Uterus (tissue), 4 donors: Measurements from ENCODE around the gene ZSWIM3. TPM values are rescaled to one million over a fixed set of nuclear protein-coding genes. Genes with fewer than 3 reads are reported as not detected.

ENCODE experiments used
- DNase-seq, 2 donors: peaks; one replicate each; pipeline ENCODE4 v3.0.0-alpha.2; 2019 to 2020
- H3K27ac ChIP-seq, 2 donors: fragments of 200-600 bp; sonication (generic); 1 replicate in 1 of 2; 2 replicates in 1 of 2; pipeline ENCODE4 v1.5.1; 2016 to 2018
- H3K27me3 ChIP-seq, 2 donors: fragments of 200-600 bp; sonication (generic); one replicate each; pipeline ENCODE4 v1.5.1; 2018 to 2019; ENCODE audit warnings: control low read depth in 1 of 2
- H3K36me3 ChIP-seq, 2 donors: fragments of 200-600 bp; sonication (generic); one replicate each; pipeline ENCODE4 v1.5.1; 2019; ENCODE audit warnings: control low read depth in 1 of 2
- H3K4me1 ChIP-seq, 2 donors: fragments of 200-600 bp; sonication (generic); one replicate each; pipeline ENCODE4 v1.5.1; 2018 to 2019; ENCODE audit warnings: control low read depth in 1 of 2
- H3K4me3 ChIP-seq, 2 donors: fragments of 200-600 bp; sonication (generic); 1 replicate in 1 of 2; 2 replicates in 1 of 2; pipeline ENCODE4 v1.5.1; 2018 to 2019; ENCODE audit warnings: mild to moderate bottlenecking in 1 of 2
- H3K9me3 ChIP-seq, 2 donors: fragments of 200-600 bp; sonication (generic); one replicate each; pipeline ENCODE4 v1.5.1; 2019; ENCODE audit warnings: control low read depth in 1 of 2
- POLR2A ChIP-seq, 2 donors: fragments of 450-650 bp; IDR thresholded peaks; one replicate each; pipeline ENCODE4 v1.6.1; 2016; ENCODE audit warnings: antibody characterized with exemption in 2 of 2, mild to moderate bottlenecking in 1 of 2, moderate library complexity in 1 of 2
- intact Hi-C: fragments of 100-400 bp; cut with DNase I; formaldehyde crosslinking; loops from one replicate; pipeline ENCODE4 v1.15.1; 2023; ENCODE audit warnings: low total_unique reads
- total RNA-seq, 4 donors: library from RNA; depleted of rRNA in 3 of 4; stranded (reverse); fragments of >200 nt in 3 of 4; gene quantifications; one replicate each; pipeline versions ENCODE4 v1.1.0 to v1.2.4, GENCODE V29; 2014 to 2023
- TF ChIP-seq, protein P1 (sequence below), 4 experiments: fragments of 200-600 bp in 2 of 4; fragments of 450-650 bp in 2 of 4; sonication (generic) in 2 of 4; IDR thresholded peaks; one replicate each; pipeline ENCODE4 v1.5.1; 2016 to 2019; ENCODE audit warnings: antibody characterized with exemption in 4 of 4, mild to moderate bottlenecking in 2 of 4, moderate library complexity in 1 of 4
- donor health status: DM: yes; HTN: yes; CAD: no.

Gene ZSWIM3
- total RNA-seq, 4 donors from 2014 or later = 3.1 to 9.2 (median 4.3) TPM

DNA sequence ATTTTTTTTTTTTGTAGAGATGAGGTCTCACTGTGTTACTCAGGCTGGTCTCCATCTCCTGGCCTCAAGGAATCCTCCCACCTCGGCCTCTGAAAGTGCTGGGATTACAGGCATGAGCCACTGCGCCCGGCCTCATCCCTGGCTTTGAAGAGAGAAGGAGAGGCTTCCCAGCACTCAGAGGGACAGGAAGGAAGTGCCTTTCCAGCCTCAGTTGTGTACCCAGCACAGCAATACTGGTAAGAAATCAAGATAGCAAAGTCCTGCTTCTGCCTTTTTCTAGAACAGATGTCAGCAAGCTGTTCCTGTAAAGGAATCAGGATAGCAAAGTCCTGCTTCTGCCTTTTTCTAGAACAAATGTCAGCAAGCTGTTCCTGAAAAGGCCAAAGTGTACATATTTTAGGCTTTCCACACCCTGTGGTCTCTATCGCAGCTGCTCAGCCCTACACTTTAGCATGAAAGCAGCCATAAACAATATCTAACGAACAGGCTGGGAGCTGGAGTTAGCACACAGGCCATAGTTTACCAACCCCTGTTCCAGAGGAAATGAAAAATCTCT is 60.8 kb downstream of the ZSWIM3 start:
- intact Hi-C loops = no loop called here
- TF ChIP-seq, protein P1, sequence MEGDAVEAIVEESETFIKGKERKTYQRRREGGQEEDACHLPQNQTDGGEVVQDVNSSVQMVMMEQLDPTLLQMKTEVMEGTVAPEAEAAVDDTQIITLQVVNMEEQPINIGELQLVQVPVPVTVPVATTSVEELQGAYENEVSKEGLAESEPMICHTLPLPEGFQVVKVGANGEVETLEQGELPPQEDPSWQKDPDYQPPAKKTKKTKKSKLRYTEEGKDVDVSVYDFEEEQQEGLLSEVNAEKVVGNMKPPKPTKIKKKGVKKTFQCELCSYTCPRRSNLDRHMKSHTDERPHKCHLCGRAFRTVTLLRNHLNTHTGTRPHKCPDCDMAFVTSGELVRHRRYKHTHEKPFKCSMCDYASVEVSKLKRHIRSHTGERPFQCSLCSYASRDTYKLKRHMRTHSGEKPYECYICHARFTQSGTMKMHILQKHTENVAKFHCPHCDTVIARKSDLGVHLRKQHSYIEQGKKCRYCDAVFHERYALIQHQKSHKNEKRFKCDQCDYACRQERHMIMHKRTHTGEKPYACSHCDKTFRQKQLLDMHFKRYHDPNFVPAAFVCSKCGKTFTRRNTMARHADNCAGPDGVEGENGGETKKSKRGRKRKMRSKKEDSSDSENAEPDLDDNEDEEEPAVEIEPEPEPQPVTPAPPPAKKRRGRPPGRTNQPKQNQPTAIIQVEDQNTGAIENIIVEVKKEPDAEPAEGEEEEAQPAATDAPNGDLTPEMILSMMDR (IDR thresholded peaks at IDR 0.05) = no peak
- TF ChIP-seq POLR2A (IDR thresholded peaks at IDR 0.05) = no peak
- Histone ChIP-seq H3K4me3 (no peak overlapping the region), H3K4me1 (peaks cover 0 to 12% of the 10 kb centered on the region in 2 donors), H3K27me3 (no peaks in the 10 kb centered on the region), H3K9me3 (no peaks in the 10 kb centered on the region), H3K36me3 (no peaks in the 10 kb centered on the region), H3K27ac (peak overlapping the region; percentile 76 to 82)
- DNase-seq = no peak

DNA sequence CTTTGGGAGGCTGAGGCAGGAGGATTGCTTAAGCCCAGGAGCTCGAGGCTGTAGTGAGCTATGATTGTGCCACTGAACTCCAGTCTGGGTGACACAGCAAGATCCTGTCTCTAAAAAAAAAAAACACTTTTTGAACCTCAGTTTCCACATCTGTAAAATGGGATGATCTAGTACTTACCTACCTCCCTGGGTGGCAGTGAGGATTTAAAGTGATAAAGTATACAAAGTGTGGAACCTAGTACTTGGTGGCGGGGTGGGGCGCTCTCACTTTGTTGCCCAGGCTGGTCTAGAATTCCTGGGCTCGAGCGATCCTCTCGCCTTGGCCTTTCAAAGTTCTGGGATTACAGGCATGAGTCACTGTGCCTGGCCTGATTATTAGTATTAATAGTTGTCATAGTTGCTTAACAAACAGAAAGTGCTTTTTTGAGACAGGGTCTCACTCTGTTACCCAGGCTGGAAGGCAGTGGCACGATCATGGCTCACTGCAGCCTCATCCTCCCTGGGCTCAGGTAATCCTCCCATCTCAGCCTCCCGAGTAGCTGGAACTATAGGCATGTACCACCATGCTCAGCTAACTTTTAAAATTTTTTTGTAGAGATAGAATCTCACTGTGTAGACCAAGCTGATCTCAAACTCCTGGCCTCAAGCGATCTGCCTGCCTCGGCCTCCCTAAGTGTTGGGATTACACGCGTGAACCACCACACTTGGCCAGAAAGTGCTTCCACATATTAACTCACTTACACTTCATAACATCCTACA is 61.5 kb downstream of the ZSWIM3 start:
- peaks cover 0 to 14% of the 10 kb centered on the region in 2 donors for H3K4me1 ChIP-seq
- no peak for DNase-seq
- no peaks in the 10 kb centered on the region for H3K9me3 ChIP-seq
- no peaks in the 10 kb centered on the region for H3K27me3 ChIP-seq
- peak overlapping the region; percentile 76 to 82 for H3K27ac ChIP-seq
- intact Hi-C loops = no loop called here
- H3K36me3 ChIP-seq = no peaks in the 10 kb centered on the region
- no peak for TF ChIP-seq POLR2A (IDR thresholded peaks at IDR 0.05)
- TF ChIP-seq, protein P1 (IDR thresholded peaks at IDR 0.05) = no peak
- no peak overlapping the region for H3K4me3 ChIP-seq

DNA sequence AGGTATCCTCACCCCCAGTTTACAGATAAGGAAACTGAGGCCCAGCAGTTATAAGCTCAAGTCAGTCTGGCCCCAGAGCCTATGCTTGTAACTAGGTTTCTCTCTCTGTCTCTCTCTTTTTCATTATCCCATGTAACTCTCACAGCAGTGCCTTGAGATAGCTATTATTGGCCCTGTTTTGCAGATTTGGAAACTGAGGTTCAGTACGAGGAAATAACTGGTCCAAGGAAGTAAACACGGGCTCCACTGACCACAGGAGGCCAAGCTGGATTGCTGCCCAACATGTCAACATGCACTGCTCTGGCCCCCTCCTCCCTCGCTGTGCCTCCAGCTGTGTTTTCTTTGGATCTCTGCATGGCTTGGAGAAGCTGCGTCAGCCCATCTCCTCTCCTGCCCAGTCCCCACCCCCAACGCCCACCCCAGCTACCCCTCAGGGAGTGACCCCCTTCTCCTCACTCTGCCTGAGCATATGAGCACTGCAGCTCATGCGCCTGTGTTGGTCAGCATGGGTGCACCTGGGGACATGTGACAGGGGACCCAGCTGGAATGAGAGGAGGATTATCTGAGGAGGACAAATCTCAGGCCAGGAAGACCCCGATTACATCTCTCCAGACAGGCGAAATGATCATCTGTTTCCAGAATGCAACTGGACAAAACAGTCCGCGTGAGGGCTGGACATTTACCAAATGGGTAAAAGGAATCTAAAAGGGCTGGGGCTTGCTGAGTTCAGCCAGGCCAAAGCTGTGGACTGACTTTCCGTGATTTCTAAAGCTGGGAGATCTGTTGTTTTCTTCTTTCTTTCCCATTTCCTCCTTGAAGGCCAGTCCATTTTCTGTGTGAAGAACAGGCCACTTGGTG is 62.4 kb downstream of the ZSWIM3 start:
- Histone ChIP-seq H3K27ac (peak overlapping the region; percentile 76 to 82), H3K36me3 (no peaks in the 10 kb centered on the region), H3K27me3 (no peaks in the 10 kb centered on the region), H3K9me3 (no peaks in the 10 kb centered on the region), H3K4me1 (peaks cover 0 to 17% of the 10 kb centered on the region in 2 donors), H3K4me3 (no peak overlapping the region)
- DNase-seq = peak; percentile 72 to 84
- intact Hi-C loops = no loop called here
- no peak for TF ChIP-seq POLR2A (IDR thresholded peaks at IDR 0.05)
- TF ChIP-seq, protein P1 (IDR thresholded peaks at IDR 0.05) = no peak

DNA sequence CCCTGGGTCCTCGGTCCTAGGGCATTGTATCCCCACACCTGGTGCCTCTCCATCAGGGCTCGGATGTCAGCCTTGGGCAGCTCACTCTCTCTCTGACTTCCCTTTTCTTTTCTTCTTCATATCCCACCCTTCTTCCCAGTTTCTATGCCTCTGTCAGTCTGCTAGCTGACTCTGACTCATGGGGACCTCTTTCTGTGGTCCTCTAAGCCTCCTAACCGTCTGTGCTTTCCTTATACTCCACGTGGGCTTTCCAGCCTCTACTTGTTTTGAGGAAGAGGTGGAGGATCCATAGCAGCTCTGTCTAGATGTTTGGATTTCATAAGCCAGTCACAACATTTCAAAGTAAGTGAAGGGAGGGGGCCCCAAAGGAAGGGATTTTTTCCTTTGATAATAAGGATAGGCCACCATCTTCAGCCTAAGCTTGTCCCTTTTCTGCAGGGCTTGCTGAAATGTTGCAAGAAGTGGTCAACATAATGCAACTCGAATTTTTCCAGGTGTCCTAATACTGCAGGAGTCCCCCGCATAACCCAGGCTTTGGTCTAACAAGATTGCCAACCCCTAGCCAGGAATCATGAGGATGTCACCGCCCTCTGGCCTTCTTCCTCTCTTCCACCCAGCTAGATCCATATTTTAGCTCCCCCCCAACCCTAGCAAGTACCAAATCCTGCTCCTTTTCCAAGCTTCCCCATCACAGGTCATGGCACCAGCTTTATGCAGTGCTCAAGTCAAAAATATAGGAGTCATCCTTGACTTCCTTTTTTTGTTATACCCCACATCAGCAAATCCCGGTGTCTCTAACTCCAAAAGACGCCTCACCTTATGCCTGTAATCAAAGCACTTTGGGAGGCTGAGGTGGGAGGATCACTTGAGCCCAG is 63.3 kb downstream of the ZSWIM3 start:
- H3K4me1 ChIP-seq = peaks cover 0 to 17% of the 10 kb centered on the region in 2 donors
- no peaks in the 10 kb centered on the region for H3K9me3 ChIP-seq
- no peaks in the 10 kb centered on the region for H3K27me3 ChIP-seq
- H3K27ac ChIP-seq = peak overlapping the region; percentile 76 to 82
- no peaks in the 10 kb centered on the region for H3K36me3 ChIP-seq
- H3K4me3 ChIP-seq = no peak overlapping the region
- intact Hi-C loops = no loop called here
- TF ChIP-seq, protein P1 (IDR thresholded peaks at IDR 0.05) = no peak
- TF ChIP-seq POLR2A (IDR thresholded peaks at IDR 0.05) = no peak
- no peak for DNase-seq
